NCI-H1694 (cell line): ENCODE results near the gene GRIA3.

Experiments used
- DNase-seq: peaks from one replicate; lab custom pipeline; 2025; lab: John Stamatoyannopoulos, UW

Gene GRIA3

DNA sequence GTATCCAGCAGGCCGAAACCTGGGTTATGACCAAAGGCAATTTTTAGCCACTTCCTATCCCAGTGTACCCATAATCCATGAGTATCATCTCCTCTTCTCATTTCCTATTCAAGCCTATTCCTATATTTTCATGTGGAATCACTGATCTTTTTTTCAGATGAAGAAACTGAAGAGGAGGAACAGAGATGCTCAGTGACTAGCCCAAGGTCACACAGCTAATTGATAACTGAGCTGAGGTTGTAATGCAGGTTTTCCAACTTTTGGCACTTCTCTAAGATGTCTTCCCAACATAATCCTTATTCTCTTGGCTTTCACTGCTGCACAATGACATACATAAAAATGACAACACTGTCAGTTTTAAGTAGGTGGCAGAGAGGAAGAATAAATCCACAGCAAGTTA is 15.3 kb downstream of the GRIA3 start:
- DNase-seq: no peak

- no peak for DNase-seq
Measured at GRCh38 chrX:123201720-123202119, 17.6 kb downstream of the GRIA3 start.

DNA sequence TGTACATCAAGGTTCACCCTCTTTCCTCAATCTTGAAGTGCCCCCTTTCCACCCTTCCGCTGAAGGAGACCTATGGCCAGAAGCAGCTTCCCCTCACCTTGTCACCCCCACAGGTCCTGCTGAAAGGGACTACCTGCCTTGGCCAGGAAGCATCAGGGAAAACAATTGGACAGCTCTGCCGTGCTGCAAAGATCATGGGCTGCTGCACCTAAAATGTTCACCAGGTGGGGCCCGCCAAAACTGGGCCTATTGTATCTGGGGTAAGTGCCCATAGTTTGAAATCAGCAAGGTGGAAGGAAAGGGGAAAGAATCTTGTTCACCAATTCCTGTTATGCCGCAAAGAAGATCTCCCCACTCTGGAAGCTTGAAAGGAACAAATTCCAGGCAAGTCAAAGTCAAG is 18.4 kb downstream of the GRIA3 start:
- DNase-seq: no peak

- DNase-seq: no peak
Measured at GRCh38 chrX:123203772-123204171, 19.7 kb downstream of the GRIA3 start.

GRCh38 chrX:123206176-123206575 is 22.1 kb downstream of the GRIA3 start:
- peak; percentile 63 for DNase-seq

- DNase-seq: no peak
Measured at GRCh38 chrX:123210252-123210651, 26.2 kb downstream of the GRIA3 start.

- DNase-seq: no peak
Measured at GRCh38 chrX:123215397-123216089, 31.5 kb downstream of the GRIA3 start.

DNA sequence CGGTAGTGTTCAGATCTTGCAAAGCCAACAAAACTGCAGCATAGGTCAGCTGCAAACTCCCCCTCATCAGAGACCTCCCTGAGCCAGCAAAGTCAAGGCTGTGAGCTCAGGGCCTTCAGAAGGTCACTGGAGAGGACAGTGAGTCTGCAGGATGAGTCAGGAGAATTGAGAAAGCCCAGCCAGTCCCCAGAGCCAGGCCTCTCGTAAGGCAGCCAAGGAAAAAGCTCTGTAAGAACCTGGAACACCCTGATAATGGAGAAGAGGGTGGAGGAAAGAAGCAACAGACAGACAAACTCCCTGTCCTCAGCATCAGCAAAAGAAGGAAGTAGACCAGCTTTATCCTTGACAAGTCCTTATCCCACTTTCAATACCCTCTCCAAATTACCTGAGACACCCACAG is 33.0 kb downstream of the GRIA3 start:
- no peak for DNase-seq

- DNase-seq: no peak
Measured at GRCh38 chrX:123217728-123218127, 33.6 kb downstream of the GRIA3 start.

DNA sequence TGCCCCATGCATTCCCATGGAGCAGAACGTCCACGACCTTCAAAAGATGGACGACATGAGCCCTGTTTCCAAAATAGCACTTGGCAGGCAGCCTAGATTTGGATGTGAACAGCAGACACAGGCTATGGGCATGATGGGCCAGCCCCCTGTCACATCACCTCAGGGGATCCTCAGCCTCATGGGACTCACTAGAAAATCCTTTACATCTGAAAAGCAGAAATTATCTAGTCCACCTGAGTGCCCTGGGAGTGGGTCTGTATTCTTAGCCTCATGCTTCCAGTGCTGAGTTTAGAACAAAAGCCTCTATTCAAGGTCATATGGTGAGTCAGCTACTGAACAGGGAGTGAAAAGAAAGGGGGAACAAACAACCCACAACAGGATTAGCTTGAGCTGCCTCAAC is 35.8 kb downstream of the GRIA3 start:
- peak; percentile 17 for DNase-seq

DNA sequence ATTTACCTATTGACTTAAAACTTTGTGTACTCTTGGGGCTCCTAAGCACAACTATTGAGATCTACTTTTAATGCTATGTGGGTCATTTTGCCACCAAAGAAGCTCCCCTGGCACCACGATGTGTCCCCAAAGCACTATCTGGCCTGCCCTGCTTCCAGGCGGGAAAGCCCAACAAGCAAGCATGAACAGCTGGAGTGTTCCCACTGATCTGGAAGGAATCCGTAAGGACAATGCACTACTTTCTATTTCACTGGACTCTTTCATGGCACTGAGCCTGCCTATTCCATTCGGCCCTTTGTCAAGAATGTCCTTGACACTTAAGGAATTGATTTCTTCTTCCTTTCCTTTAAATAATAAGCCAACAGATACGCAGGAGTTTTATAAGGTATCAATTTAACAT is 38.8 kb downstream of the GRIA3 start:
- DNase-seq: no peak

GRCh38 chrX:123223409-123223808 is 39.3 kb downstream of the GRIA3 start:
- DNase-seq: no peak

DNA sequence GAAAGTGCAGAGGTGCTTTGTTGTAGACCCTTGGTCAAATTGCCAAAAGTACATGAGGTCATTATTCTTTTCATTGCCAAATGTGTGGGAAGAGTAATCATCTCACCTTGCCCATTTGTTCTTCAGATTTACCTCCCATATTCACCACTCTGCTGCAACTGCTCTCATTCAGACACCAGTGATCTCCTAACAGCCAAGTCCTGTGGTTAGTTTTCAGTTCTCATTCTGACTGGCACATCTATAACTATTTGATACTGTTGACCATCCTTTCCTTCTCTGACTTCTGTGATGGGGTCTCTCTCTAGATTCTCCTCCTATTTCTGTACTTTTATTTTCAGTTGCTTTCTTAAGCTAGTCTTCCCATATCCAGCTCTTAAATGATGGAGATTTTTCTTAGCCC is 39.8 kb downstream of the GRIA3 start:
- DNase-seq: no peak

- no peak for DNase-seq
Measured at GRCh38 chrX:123230798-123231197, 46.7 kb downstream of the GRIA3 start.

DNA sequence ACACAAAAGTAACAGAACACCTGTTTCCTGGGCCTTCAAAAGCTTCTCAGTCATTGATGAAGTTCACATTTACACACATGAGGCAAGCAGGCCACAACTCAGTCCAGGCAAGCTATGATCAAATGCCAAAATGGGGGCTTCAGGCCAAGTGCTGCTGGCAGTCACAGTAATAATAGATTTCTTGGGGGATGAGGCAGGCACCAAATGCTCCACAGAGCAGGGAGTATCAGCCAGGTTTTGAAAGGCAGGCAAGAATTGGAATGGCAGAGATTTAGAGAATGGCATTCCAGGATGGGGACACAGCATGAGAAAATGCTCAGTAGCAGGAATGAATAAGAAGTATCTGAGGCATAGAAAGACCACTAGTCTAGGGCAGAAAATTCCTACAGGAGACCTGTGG is 52.8 kb downstream of the GRIA3 start:
- no peak for DNase-seq

DNA sequence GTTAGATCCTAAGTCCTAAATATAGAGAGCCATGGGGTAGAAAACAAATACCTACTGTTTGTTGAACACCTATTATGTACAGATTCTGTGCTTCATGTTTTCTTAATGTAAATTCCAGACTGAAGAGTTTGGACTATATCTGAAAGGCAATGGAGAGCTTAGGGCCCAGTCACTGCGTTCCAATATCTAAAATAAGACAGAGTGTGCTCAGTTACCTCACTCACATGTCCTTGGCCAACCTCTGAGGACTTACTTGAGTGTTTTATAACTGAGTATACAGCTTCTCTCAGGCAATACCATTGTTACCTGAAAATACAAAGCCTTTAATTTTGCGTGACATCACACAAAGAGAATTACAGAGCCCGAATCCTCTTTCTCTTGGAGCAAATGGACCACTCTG is 53.2 kb downstream of the GRIA3 start:
- DNase-seq: no peak

DNA sequence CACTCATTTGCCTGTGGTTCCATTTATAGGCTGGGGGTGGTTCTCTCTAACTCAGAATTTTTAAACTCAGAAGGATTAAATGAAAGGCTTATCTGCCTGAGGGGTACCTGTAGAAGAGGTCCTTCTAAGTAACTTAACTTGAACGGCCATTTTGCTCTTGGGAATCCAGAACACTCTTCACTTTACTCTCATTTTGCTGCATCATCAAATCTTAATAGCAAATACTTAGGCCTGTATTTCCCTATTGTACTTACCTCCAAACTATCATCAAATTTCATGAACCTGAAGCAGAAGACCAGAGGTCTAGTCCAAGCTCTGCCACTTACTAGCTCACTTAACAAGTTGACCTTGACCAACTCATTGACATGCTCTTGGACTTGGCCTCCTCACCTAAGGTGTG is 70.4 kb downstream of the GRIA3 start:
- DNase-seq: no peak

DNA sequence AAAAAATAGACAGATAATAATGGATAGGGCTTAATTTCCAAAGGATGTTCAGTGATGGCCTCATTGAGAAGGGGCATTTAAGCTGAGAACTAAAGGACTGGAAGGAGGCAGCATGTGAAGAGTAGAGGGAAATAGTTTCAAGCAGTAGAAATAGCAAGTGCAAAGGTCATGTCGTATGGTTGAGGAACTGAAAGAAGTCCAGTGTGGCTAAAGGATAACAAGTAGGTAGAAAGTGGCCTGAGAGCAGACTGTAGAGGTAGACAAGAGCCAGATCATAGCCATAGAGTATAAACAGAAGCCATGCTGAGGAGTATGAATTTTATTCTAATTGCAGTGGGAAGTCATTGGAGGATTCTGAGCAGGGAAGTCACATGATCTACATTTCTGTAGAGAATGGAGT is 72.3 kb downstream of the GRIA3 start:
- DNase-seq: no peak

- no peak for DNase-seq
Measured at GRCh38 chrX:123260920-123261418, 76.9 kb downstream of the GRIA3 start.

DNA sequence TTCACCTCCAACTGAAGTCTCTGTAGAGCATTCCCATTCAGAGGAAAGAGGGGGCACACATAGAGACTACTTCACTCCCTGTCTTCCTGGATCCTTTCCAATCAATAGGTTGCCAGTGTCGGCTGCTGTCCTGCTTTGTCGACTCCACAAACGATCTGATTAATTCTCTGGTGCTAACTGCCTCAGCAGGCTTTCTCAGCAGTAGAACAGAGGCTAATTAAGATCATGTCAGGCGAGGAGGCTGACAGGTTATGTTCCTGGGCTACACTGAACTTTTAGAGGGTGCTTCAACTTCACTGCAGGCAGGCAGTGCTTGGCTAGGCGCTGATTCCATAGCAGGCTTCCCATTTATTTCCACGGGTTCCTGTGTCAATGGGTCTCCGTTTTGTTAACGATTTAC is 79.2 kb downstream of the GRIA3 start:
- peak; percentile 2 for DNase-seq

- peak; percentile 8 for DNase-seq
Measured at GRCh38 chrX:123263747-123264146, 79.7 kb downstream of the GRIA3 start.

DNA sequence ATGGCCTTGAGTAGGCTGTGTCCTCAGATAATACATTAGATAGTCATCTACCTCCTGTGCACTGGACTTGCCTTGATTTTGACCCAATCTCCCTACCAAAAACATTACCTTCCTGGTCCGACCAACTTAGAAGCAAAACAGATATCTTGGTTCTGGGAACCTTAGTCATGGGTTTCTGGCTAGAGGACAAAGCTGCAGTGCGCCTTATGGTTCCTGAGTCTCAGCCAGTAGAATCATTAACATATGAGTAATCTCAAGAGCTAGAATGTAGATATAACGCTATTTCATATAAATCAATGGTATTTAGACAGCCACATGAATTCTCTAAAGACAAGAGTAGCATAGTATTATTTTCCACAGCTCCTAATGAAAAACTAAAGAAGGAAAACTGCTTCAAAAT is 83.1 kb downstream of the GRIA3 start:
- no peak for DNase-seq

- DNase-seq: no peak
Measured at GRCh38 chrX:123271902-123272301, 87.8 kb downstream of the GRIA3 start.

- no peak for DNase-seq
Measured at GRCh38 chrX:123272630-123273029, 88.6 kb downstream of the GRIA3 start.
